Left lung (tissue), 10 donors: ENCODE data around the gene GREB1. TPM values are rescaled to one million over a fixed set of nuclear protein-coding genes. Genes with fewer than 3 reads are reported as not detected.

Experiments used
- ATAC-seq: fragments of 200-7000 bp; cut with Tn5 transposase; one replicate; pipeline ENCODE4 v1.9.1; 2020; ENCODE audit warnings: moderate library complexity
- DNase-seq, 4 donors: peaks; one replicate each; pipeline ENCODE4 v3.0.0-alpha.2; 2013 to 2020
- H3K27ac ChIP-seq, 2 donors: fragments of 200-600 bp; sonication (generic) in 1 of 2; one replicate each; pipeline versions ENCODE4 v1.5.0 to v1.8.0; 2020 to 2021
- H3K27me3 ChIP-seq, 2 donors: fragments of 200-600 bp; sonication (generic) in 1 of 2; one replicate each; pipeline versions ENCODE4 v1.5.0 to v1.8.0; 2020 to 2021
- H3K36me3 ChIP-seq, 2 donors: fragments of 200-600 bp; sonication (generic) in 1 of 2; one replicate each; pipeline versions ENCODE4 v1.5.0 to v1.8.0; 2020 to 2021
- H3K4me1 ChIP-seq, 2 donors: fragments of 200-600 bp; one replicate each; pipeline ENCODE4 v1.8.0; 2021
- H3K4me3 ChIP-seq, 2 donors: fragments of 200-600 bp; sonication (generic) in 1 of 2; one replicate each; pipeline versions ENCODE4 v1.5.0 to v1.8.0; 2020 to 2021; ENCODE audit warnings: mild to moderate bottlenecking in 1 of 2
- H3K9me3 ChIP-seq, 2 donors: fragments of 200-600 bp; sonication (generic) in 1 of 2; one replicate each; pipeline versions ENCODE4 v1.5.0 to v1.8.0; 2020 to 2021
- intact Hi-C, 2 donors: fragments of 100-400 bp; cut with DNase I; formaldehyde crosslinking; loops; one replicate each; pipeline versions ENCODE4 v1.11.2 to v1.14.2; 2022
- polyA plus RNA-seq, 6 donors: library from polyadenylated mRNA; unstranded; fragments of 120-200 nt; gene quantifications; one replicate each; pipeline ENCODE4 v1.2.1, GENCODE V29; 2013; ENCODE audit not compliant: insufficient read length in 6 of 6
- total RNA-seq, 2 donors: library from RNA; stranded (reverse); fragmentation: NEBNext Ultra II Directional; extraction: Animal tissue kit (Norgen Biotek cat#: 25700); gene quantifications; one replicate each; pipeline ENCODE4 v1.2.1, GENCODE V29; 2021
- TF ChIP-seq, protein P1 (sequence below), 2 donors: fragments of 200-600 bp; sonication (generic) in 1 of 2; IDR thresholded peaks; one replicate each; pipeline versions ENCODE4 v1.5.0 to v1.8.0; 2021; ENCODE audit warnings: antibody characterized with exemption in 2 of 2
- donor health status: DM: no; HTN: yes; CAD: no.
- donor health status: DM: no; HTN: no; CAD: no.

Gene GREB1
- total and polyA plus RNA-seq, 8 donors = 1.6 to 19.1 (median 12.7) TPM

GRCh38 chr2:11572996-11573395, 39.2 kb downstream of the GREB1 start:
- no peaks in the 10 kb centered on the region for H3K4me1 ChIP-seq
- no peaks in the 10 kb centered on the region for H3K36me3 ChIP-seq
- intact Hi-C loops = no loop called here
- TF ChIP-seq, protein P1, sequence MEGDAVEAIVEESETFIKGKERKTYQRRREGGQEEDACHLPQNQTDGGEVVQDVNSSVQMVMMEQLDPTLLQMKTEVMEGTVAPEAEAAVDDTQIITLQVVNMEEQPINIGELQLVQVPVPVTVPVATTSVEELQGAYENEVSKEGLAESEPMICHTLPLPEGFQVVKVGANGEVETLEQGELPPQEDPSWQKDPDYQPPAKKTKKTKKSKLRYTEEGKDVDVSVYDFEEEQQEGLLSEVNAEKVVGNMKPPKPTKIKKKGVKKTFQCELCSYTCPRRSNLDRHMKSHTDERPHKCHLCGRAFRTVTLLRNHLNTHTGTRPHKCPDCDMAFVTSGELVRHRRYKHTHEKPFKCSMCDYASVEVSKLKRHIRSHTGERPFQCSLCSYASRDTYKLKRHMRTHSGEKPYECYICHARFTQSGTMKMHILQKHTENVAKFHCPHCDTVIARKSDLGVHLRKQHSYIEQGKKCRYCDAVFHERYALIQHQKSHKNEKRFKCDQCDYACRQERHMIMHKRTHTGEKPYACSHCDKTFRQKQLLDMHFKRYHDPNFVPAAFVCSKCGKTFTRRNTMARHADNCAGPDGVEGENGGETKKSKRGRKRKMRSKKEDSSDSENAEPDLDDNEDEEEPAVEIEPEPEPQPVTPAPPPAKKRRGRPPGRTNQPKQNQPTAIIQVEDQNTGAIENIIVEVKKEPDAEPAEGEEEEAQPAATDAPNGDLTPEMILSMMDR (IDR thresholded peaks at IDR 0.05) = no peak
- no peak overlapping the region for H3K4me3 ChIP-seq
- DNase-seq = no peak
- H3K9me3 ChIP-seq = no peaks in the 10 kb centered on the region
- no peak for ATAC-seq
- H3K27me3 ChIP-seq = no peaks in the 10 kb centered on the region
- no peak overlapping the region for H3K27ac ChIP-seq

DNA sequence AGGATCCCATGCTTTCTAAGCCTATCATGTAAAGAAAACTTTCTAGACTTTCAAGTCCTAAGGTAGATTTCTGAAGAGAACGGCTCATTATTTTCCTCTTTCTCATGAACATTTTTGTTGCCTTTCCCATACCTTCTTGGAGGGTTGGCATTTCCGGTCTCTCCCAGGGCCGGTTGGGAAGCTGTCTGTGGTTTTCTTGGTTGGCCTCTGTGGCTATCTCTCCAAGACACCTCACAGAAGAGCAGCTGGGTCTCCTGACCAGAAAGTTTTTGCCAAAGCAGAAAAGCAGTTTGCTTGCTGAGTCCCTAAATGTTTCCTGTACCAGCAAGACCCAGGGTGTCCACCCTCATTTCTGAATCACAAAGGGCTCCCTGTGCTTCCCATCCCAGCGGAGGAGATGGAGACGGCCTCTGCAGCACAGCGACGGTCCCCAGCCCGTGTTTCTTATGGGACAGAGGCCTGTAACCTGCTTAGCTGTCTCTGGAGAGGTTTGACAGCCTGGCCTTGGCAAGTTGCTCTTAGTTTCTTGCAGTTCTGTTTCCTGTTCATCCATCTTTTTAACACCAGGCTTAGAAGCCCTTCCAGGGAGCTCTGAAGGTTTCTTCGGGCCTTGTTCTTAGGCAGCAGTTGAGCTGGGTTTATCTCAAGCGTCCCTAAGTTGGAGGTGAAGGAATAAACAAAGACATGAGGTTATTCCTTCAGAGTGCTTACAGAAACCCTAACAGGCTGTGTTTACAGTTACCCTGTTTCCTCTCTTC, 39.8 kb downstream of the GREB1 start:
- no peak overlapping the region for H3K27ac ChIP-seq
- H3K27me3 ChIP-seq = no peaks in the 10 kb centered on the region
- no peaks in the 10 kb centered on the region for H3K36me3 ChIP-seq
- no peaks in the 10 kb centered on the region for H3K4me1 ChIP-seq
- TF ChIP-seq, protein P1 (IDR thresholded peaks at IDR 0.05) = no peak
- intact Hi-C loops = no loop called here
- no peak overlapping the region for H3K4me3 ChIP-seq
- ATAC-seq (no peak), DNase-seq (peak in 1 of 4 donors; percentile 16)
- H3K9me3 ChIP-seq = no peaks in the 10 kb centered on the region

DNA sequence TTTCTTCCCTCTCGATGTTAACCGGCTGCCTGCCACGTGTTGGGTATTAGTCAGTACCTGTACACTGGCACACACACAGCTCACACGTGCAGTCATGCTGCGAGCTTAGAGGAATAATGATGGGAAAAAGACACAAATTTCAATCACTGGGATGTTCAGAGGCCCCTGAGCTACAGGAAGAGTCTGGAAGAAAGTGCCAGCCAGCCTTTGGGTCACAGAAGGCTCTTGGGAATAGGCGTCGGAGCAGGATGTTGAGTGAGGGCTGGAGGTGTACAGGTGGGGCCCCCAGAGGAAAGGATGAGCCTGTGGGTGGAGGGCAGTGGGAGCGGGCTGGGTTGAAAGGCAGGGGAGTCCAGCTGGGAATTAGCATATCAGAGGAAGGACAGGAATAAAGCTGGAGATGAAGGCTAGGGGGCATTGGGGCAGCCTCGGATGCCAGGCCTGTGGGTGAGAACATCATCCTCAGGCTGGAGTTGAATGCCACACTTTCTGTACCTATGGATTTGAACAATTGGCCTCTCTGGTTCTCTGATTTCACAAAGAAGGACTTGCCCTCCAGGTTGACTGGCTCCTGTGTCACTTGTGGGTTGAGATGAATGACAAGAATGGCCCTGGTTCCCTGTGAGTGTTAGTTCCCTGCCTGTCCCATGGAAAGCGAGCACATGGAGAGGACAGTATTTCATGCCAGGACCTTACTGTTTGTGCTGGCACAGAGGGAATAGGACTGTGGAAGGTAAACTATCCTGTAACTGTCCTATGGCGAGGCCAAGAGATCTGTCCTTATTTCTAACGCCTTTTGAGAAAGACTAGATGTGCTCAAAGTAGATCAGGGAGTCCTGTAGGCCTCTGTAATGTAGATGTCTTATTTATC, 40.6 kb downstream of the GREB1 start:
- no peak overlapping the region for H3K4me3 ChIP-seq
- ATAC-seq = no peak
- no peaks in the 10 kb centered on the region for H3K27me3 ChIP-seq
- no peaks in the 10 kb centered on the region for H3K9me3 ChIP-seq
- H3K4me1 ChIP-seq = no peaks in the 10 kb centered on the region
- DNase-seq = no peak
- H3K36me3 ChIP-seq = no peaks in the 10 kb centered on the region
- H3K27ac ChIP-seq = no peak overlapping the region
- intact Hi-C loops = no loop called here
- TF ChIP-seq, protein P1 (IDR thresholded peaks at IDR 0.05) = no peak

DNA sequence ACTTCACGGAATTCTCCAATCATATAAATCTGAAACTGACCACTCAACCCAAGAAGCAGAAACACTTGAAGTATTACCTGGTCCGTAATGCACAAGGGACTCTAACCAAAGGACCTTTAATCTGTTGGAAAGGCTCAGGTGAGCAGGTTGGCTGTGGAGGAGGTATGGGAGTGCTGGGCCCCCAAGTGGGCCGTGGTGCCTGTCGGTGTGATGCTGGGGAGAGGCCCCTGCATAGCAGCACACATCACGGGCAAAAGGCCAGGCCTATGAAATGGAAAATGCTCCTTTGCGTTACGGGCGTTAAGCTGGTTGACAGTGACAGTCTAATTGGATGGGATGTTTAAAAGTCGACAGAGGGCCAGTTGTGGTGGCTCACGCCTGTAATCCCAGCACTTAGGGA, 42.6 kb downstream of the GREB1 start:
- Histone ChIP-seq H3K4me1 (no peaks in the 10 kb centered on the region), H3K9me3 (no peaks in the 10 kb centered on the region), H3K27me3 (no peaks in the 10 kb centered on the region), H3K27ac (no peak overlapping the region), H3K36me3 (no peaks in the 10 kb centered on the region), H3K4me3 (no peak overlapping the region)
- DNase-seq = no peak
- intact Hi-C loops = no loop called here
- no peak for ATAC-seq
- TF ChIP-seq, protein P1 (IDR thresholded peaks at IDR 0.05) = no peak
